NCI-H1092 treated with DMSO at 0.1 percent for 48 hours (cell line): ENCODE data around the gene OVOL3.

Source experiments
- DNase-seq: peaks from one replicate; lab custom pipeline; 2025; lab: John Stamatoyannopoulos, UW

OVOL3 gene

DNA sequence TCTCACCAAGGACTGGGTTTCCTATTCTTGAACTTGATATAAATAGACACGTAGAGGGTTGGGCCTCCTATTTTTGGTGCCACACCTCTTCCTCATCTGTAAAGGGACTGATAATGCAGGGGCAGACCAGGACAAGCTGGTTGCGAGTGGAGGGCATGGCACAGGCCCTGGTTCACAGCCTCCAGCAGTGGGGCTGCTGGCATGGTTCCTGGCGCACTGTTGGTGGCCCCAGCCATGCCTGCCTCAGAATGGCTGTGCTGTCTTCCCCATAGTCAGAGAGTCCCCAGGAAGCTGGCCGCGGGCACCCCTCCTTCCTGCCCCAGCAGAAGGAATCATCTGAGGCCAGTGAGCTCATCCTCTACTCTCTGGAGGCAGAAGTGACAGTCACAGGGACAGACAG is 10.5 kb upstream of the OVOL3 start:
- DNase-seq: no peak

DNA sequence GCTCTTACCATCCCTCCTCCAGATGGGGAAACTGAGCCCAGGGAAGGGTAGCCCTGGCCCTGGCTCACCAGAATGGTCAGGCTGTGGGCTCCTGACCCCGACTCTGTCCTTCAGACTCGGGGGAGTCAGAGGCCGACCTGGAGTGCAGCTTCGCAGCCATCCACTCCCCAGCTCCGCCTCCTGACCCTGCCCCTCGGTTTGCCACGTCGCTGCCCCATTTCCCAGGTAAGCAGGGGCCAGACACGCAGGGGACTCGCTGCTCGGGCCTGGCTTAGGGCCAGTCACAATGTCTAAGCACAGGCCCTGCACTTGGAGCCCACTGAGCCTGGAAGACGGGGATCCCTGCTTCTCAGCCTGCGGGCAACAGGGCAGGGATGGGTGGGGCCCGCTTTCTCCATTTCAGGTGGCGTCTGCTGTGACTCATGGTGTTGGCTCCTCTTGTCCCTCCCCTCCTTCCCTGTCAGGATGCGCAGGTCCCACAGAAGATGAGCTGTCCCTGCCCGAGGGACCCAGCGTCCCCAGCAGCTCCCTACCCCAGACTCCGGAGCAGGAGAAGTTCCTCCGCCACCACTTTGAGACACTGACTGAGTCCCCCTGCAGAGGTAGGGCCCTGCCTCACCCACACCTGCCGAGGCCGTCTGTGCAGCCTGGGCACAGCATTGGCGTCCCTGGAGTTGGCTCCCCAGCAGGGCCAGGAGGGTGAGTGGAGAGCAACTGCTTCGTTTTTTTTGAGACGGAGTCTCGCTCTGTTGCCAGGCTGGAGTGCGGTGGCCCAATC is 9.2 kb upstream of the OVOL3 start:
- DNase-seq: no peak

DNA sequence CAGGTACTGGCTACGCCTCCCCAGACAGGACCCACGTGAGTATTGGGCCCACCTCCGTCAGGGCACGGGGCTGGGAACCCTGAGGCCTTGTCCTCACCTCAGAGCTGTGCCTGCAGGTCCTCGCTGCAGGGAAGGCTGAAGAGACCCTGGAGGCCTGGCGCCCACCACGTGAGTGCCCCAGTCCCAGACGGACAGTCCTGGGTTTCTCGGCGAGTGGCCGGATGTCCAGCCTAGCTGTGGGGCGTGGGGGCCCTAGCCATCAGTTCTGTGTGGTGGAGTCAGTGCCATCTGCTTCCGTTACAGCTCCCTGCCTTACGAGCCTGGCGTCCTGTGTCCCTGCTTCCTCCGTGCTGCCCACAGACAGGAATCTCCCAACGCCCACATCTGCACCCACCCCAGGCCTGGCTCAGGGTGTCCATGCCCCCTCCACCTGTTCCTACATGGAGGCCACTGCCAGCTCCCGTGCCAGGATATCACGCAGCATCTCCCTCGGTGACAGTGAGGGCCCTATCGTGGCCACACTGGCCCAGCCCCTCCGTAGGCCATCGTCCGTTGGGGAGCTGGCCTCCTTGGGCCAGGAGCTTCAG is 7.8 kb upstream of the OVOL3 start:
- DNase-seq: no peak

DNA sequence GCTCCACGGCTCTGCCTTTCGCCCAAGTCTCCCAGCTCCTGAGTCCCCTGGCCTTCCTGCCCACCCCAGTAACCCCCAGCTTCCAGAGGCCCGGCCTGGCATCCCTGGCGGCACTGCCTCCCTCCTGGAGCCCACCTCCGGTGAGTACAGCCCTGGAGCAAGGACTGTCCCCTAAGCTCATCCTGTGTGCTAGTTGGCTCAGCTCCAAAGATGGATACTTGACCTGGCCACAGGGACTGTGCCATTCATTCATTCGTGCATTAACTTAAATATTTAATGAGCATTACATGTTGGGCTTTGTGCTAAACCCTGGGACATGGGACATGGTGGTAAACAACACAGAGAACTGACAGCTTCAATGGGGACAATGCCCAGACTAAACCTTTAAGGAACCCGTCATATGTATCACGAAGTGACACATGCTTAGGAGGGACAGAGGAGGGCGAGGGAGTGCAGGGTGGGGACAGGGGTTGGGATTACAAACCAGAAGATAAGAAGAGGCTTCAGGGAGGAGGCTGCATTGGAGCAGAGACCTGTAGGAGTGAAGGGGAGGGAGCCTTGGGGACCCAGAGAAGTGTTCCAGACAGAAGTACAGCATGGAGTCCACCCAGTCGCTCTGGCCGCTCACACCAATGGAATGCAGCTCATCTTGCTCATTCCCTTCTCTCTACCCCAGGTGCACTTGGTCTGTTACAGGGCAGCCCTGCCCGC is 6.9 kb upstream of the OVOL3 start:
- DNase-seq: no peak

DNA sequence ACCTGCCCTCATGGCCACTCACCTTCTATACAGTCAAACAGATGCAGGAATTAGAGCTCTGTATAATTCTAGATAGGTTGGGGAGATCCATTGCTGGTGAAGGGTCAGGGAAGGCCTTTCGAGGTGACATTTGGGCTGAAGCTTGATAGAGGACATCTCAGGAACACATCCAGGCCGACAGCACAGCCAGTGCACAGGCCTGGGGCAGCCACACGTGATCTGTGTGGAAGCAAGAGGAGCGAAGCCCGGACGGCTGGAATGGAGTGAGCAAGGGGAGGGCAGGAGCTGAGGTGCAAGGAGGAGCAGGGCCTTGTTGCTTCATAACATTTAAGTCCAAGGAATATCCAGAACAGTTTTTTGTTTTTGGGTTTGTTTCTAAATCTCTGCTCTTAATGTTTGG is 4.5 kb upstream of the OVOL3 start:
- no peak for DNase-seq

DNA sequence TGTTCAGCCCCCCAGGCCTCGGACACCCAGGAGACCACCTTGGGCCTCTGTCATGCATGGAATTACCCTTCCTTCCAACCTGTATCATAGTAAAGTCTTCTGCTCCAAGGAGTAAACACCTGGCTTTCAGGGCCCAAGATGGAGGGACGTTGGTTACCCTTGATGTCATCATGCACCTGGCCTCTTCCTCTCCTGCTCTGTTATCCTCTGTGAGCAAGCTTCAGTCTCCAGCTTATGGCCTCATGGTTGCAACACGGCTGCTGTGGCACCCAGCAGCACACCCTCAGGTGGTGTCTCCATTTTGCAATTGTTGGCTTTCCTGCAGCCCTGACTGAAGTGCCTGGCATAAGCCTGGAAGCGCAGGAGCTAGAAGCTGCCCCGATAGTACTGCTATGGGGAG is 4.0 kb upstream of the OVOL3 start:
- no peak for DNase-seq

DNA sequence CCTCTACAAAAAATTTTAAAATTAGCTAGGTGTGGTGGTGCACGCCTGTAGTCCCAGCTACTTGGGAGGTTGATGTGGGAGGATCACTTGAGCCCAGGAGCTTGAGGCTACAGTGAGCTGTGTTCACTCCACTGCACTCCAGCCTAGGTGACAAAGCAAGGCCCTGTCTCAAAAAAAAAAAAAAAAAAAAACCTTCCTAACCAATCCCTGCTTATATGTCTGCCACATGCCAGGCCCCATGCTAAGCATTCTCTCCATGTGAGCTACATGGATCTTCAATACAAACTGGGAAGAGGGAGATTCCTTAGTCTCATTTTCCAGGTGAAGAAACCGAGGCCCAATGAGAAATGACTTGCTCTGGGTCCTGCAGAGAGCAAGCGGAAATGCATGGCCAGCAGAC is 2.3 kb upstream of the OVOL3 start:
- no peak for DNase-seq

DNA sequence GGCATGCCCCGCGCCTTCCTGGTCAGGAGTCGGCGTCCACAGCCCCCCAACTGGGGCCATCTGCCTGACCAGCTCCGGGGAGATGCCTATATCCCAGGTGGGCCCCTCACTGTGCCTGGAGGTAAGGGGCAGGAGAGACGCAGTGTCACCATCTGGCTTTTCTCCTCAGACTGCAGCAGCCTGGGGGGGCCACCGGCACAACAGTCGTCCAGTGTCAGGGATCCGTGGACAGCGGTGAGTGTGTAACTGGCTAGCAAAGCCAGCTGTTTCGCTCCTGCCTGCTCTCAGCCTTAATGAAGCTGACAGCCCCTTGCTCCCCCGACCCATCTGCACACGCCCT is 227 bp downstream of the OVOL3 start:
- DNase-seq: no peak

DNA sequence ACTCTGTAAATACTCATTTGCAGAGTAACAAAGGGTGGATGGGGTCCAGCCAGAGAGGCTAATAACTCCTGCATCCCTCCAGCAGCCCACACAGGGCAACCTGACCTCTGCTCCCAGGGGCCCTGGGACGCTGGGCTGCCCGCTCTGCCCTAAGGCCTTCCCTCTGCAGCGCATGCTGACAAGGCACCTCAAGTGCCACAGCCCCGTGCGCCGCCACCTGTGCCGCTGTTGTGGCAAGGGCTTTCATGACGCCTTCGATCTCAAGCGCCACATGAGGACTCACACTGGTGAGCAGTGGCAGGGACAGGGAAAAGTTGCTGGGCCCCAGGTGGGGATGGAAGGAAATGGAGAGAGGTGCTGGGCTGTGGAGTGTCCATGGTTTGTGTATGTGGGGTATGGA is 1.7 kb downstream of the OVOL3 start:
- DNase-seq: no peak

DNA sequence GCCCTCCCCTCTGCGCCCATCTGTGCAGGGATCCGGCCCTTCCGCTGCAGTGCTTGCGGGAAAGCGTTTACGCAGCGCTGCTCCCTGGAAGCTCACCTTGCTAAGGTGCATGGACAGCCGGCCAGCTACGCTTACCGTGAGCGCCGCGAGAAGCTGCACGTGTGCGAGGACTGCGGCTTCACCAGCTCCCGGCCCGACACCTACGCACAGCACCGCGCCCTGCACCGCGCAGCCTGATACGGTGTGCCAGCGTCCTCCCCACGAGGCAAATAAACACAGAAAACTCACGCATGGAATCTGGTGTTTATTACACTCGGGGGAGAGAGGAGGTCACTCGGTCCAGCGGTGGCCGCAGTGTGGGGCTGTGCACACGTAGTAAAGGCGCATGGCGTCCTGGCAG is 2.5 kb downstream of the OVOL3 start:
- DNase-seq: no peak

DNA sequence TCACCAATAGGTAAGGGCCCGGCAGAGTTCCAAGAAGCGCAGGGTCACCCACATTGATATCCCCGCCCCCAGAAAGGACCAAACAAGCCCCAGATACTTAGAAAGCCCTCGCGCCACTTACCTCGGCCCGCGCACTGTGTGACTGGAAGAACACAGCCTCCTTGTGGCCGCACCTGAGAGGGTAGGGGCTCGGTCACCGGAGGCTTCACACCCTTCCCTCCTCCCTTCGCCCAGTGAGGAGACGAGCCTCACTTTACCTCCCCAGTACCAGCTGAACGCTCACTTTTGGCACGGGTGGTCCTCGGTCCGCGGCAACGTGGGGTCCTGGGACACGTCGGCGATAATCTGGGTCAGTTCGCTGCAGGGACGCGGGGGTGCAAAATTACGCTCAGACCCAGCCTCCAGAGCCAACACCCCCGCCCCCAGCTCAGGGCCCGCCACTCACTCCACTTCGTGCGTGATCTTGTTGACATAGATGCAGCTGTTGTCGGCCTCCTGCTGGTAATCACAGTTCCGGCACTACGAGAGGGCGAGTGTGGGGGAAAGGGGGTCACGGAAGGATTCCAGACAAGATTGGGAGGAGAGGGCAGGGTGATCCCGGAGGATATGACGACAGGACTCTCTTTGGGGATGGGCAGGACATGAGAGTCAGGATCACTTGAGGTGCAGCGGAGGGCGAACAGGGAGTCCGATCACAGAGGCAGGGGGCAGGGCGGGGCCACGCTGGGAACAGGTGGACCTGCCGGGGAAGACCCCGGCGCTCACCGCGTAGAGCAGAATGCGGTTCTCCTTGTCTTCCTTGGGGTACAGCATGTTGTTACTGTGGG is 3.2 kb downstream of the OVOL3 start:
- no peak for DNase-seq

DNA sequence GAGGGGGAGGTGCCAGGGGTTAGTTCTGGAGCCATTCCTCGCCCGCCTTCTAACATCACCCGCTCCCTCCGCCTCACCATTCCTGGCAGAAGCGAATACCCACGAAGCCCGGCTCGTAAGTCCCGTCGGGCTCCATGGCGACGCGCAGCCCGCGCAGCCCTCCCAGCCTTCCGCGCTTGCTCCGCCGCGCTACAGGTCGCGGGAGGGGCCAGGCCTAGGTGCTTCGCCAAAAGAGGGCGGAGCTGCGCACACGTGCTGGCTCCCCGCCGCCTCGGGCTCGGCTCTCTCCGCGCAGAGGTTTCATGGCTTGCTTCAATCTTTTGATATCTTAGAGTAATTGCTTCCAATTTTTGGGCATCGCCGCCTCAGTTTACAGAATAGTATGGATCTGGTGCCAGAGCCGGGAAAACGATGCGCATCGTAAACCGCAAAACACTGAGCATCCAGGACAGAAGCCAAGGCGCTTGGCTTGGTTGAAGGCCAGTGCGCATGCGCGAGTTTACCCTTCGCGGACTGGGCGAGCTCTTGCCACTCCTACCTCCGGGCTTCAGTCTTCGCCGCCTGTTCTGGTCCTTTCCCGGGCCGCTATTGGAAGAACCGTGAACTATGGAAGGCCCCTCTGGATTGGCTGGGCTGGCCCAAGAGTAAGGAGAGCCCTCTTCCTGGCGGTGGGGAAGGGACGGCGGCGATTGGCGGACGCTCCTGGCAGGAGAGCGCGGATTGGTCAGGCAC is 3.9 kb downstream of the OVOL3 start, which contains the start of gene POLR2I:
TSS of gene POLR2I (minus strand) at position 155 of the 732 bp plus-strand sequence. CDS start at position 136, 19 bp downstream.
- peak; percentile 98 for DNase-seq

DNA sequence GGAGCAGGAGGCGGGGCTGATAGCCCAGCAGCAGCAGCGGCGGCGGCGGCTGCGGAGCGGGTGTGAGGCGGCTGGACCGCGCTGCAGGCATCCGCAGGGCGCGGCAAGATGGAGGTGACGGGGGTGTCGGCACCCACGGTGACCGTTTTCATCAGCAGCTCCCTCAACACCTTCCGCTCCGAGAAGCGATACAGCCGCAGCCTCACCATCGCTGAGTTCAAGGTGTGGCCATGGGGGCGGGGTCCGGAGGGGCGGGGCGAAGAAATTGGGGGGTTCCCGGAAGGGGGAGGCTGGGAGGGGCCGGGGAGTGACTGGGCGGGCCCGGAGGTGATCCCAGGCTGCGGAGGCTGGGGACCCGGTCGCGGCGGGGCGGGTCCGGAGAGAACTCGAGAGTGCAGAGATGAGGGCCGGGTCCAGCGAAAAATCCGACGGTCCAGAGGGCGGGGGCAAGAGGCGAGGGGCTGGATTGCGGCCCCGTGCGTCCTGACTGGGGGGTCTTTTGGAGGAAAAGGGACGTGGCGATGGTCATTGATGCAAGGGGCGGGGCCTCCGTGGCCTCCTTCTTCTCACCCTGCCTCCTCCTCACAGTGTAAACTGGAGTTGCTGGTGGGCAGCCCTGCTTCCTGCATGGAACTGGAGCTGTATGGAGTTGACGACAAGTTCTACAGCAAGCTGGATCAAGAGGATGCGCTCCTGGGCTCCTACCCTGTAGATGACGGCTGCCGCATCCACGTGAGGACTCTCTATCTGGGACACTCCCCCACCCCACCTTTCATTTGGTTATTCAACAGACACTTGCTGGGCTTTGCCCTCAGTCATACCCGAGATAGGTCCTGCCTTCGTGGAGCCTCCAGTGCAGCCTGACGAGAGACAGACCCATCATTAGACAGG is 4.8 kb downstream of the OVOL3 start, which contains the start of gene TBCB:
TSS of gene TBCB (plus strand) at position 16 of the 891 bp plus-strand sequence. CDS start at position 109, 93 bp downstream.
- DNase-seq: peak; percentile 40

DNA sequence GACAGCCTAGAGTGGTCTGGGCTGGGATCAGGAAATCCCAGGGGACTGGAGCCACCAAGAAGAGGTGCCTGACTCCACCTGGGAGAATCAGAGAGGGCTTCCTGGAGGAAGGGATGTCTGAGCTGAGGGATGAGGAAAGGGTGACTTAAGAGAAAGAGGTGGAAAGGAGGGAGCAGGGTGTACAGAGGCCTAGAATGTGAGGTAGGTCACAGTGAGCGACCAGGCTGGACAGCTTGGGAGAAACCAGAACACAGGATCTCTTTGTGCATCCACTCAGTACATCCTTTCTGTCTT is 5.3 kb downstream of the OVOL3 start:
- DNase-seq: no peak

DNA sequence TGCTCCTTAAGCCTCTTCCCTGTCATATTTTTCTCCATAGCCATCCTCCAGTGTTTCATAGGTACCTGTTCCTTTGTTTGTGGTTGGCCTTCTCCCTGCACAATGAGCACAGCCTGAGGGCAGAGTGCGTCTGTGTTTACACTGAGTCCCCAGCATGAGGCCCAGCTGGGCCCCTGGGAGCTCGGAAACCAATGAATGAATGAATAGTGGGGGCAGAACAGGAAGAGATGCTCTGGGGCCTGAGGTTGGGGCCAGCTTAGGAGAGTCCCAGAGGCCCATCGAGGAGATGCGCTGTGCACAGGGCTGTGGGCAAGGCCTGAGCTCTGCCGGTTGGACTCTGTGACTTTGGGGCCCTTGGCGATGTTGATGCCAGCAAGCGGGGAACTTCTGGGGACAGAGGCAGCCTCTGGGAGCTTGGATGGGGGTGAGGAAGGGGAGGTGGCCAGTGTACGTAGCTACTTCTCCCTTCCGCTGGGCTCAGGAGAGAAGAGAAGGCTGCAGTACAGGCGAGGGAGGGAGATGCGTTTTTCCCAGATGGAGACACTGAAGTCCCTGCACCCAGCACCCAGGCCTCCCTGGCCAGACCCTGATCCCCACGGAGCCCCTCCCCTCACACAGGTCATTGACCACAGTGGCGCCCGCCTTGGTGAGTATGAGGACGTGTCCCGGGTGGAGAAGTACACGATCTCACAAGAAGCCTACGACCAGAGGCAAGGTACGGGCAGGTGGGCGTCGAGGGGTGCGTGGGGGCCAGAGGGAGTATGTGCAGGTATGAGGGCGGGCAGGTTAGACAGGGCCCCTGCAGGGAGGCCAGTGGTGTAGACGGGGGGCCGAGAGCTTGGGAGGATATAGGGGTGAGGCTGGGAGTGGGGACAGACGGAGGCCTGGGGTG is 9.4 kb downstream of the OVOL3 start:
- no peak for DNase-seq

DNA sequence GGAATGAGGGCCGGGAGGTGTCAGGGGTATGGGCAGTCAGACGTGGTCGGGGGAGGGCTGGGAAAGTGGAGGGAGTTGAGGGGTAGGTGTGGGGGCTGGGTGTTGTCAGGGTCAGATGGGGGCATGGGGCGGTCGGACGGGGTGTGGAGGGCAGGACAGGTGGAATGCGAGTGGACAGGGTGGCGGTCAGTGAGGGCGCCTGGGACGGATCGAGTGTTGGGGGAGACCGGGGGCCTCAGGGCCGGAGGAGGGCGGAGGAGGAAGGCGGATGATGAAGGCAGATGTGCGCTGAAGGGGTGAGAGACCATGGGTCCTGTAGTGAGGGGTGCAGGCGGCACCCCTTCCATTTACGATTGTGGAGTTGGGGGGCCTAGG is 10.0 kb downstream of the OVOL3 start:
- no peak for DNase-seq

DNA sequence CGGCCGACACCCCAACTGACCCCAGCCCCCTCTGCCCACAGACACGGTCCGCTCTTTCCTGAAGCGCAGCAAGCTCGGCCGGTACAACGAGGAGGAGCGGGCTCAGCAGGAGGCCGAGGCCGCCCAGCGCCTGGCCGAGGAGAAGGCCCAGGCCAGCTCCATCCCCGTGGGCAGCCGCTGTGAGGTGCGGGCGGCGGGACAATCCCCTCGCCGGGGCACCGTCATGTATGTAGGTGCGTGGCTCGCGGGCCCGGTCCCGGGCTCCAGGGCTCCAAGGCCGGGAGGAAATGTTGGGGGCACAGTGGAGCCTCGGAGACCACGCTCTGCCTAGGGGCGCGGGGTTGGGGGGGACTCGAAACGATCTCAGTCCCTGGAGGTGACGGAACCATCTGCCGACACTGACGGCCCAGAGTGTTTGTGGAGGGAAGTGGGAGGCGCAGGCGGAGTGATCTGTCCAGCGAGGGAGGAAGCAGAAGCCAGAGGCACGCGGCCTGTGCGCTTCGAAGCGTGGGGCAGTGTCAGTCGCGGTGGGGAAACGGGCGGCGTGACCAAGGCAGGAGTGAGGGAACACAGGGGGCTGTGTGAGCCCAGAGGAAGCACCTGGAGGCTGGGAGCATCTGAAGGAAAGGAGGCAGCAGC is 10.7 kb downstream of the OVOL3 start:
- DNase-seq: no peak

DNA sequence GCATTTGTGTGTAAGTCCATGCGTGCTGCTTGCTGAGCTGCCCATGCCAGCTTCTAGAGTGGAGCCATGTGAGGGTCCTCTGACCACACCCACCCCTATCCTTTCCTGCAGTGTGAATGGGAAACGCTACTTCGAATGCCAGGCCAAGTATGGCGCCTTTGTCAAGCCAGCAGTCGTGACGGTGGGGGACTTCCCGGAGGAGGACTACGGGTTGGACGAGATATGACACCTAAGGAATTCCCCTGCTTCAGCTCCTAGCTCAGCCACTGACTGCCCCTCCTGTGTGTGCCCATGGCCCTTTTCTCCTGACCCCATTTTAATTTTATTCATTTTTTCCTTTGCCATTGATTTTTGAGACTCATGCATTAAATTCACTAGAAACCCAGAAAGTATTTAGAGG is 14.6 kb downstream of the OVOL3 start:
- DNase-seq: no peak

DNA sequence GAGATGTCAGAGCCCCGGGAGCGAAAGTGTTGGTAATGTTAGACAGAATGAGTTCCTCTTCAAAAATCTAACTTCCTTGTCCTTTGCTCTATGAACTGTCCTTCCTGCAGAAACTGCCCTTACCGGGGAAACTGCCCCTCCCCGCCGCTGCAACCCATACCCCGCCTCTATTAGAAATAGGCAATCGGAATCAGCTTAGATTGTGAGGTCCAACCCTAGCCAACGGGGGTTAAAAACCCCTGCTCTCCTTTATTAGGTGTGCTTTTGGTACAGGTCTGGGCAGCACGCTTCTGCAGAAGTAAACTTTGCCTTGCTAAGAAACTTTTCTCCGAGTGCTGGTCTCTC is 17.4 kb downstream of the OVOL3 start:
- no peak for DNase-seq
